ENCODE results near the gene DDX1. TPM values are rescaled to one million over a fixed set of nuclear protein-coding genes. Genes with fewer than 3 reads are reported as not detected.

The DDX1 gene
- total and polyA plus RNA-seq, 2 of the 4 experiments (the other 2 are of a cell fraction) = 73.6 to 74.9 TPM

- Histone ChIP-seq H3K4me2 (ENCODE audit: low read depth, low read length) (no peak overlapping the region), H3K9me1 (ENCODE audit: insufficient read depth, low read length) (no peaks in the 10 kb centered on the region), H3K14ac (replicated peaks; ENCODE audit: low read depth, low read length) (no peak overlapping the region), H2BK5ac (ENCODE audit: low read depth, low read length, poor library complexity, severe bottlenecking) (no peak overlapping the region), H2AK9ac (replicated peaks; ENCODE audit: low read depth, low read length, poor library complexity) (no peak overlapping the region), H3K4ac (ENCODE audit: low read depth, low read length) (no peak overlapping the region), H3K18ac (ENCODE audit: low read depth, low read length) (no peak overlapping the region), H3K4me1 (ENCODE audit: control insufficient read depth, insufficient read depth, low read length) (no peaks in the 10 kb centered on the region), H4K20me1 (ENCODE audit: insufficient read depth, low read length) (no peaks in the 10 kb centered on the region), H3K79me1 (ENCODE audit: low read depth in 1 of 2, low read length in 2 of 2) (no peaks in the 10 kb centered on the region), H3K9ac (ENCODE audit: low read depth, low read length) (no peak overlapping the region), H2BK15ac (ENCODE audit: low read depth, low read length) (no peak overlapping the region), H3K27me3 (ENCODE audit: control insufficient read depth, insufficient read depth, low read length) (no peaks in the 10 kb centered on the region), H3K36me3 (ENCODE audit: control insufficient read depth, insufficient read depth, low read length) (no peaks in the 10 kb centered on the region), H3K9me3 (ENCODE audit: control insufficient read depth, insufficient read depth, low read length) (no peaks in the 10 kb centered on the region; the same call in 1 of the 2 replicates), H3K4me3 (ENCODE audit: insufficient read depth, low read depth, low read length) (no peak overlapping the region), H4K8ac (ENCODE audit: low read depth in 2 of 2, low read length in 2 of 2) (no peak overlapping the region), H3K23ac (ENCODE audit: low read depth, low read length) (no peak overlapping the region), H2AK5ac (ENCODE audit: low read depth, low read length) (no peak overlapping the region), H4K5ac (ENCODE audit: low read depth, low read length) (no peak overlapping the region), H4K91ac (ENCODE audit: insufficient read depth, low read depth, low read length) (no peak overlapping the region), H2AFZ (replicated peaks; ENCODE audit: low read length, poor library complexity) (no peak overlapping the region), H3K27ac (ENCODE audit: insufficient read depth, low read length) (no peak overlapping the region), H3K56ac (ENCODE audit: extremely low read depth, insufficient read depth, low read length) (no peak overlapping the region), H2BK20ac (ENCODE audit: low read depth, low read length) (no peak overlapping the region), H2BK120ac (ENCODE audit: low read depth, low read length) (no peak overlapping the region)
- dilution Hi-C loops (cut with HindIII; ENCODE audit: low sequenced_read_pairs, unreplicated experiment) = no loop called here
- no TSS peak for BruUV-seq (replicated peaks)
- CTCF ChIA-PET = no interaction called here
- WGBS, 2 experiments (ENCODE audit: extremely low coverage in 2 of 2, insufficient read length in 1 of 2) = 79% methylated on average over 5 of the region's 9 CpGs; no CpG with 5 or more reads in 1 of the 2 experiments
- in situ Hi-C loops (cut with MboI; ENCODE audit: low sequenced_read_pairs) = no loop called here
- no peak for DNase-seq
- POLR2A ChIA-PET (ENCODE audit: unreplicated experiment) = no interaction called here
- intact Hi-C loops (cut with micrococcal nuclease) = no loop called here
- TF ChIP-seq, protein P1, sequence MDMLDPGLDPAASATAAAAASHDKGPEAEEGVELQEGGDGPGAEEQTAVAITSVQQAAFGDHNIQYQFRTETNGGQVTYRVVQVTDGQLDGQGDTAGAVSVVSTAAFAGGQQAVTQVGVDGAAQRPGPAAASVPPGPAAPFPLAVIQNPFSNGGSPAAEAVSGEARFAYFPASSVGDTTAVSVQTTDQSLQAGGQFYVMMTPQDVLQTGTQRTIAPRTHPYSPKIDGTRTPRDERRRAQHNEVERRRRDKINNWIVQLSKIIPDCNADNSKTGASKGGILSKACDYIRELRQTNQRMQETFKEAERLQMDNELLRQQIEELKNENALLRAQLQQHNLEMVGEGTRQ (IDR thresholded peaks at IDR 0.05; ENCODE audit: low read depth, low read length) = no peak
- no peak for TF ChIP-seq CTCF (conservative IDR thresholded peaks at IDR 0.05; ENCODE audit: low read depth, low read length)
- no peak for ATAC-seq (ENCODE audit: low read depth)
Measured at GRCh38 chr2:15665943-15666460, 74.3 kb downstream of the DDX1 start.

All from IMR-90 (cell line).